NCI-H2081 treated with DMSO at 0.1 percent for 48 hours (cell line): ENCODE results near the gene ENTREP3.
"Not testable (repeated sequence)": the region's sequence is repeated elsewhere in the genome, so short reads cannot be mapped to it uniquely, and the experiment has no call there.

Experiments used
- DNase-seq: peaks from one replicate; lab custom pipeline; 2025; lab: John Stamatoyannopoulos, UW

ENTREP3 gene

GRCh38 chr1:155250633-155251449 is 4.4 kb downstream of the ENTREP3 start:
- DNase-seq: peak; percentile 84

- no peak for DNase-seq
Observed at GRCh38 chr1:155250246-155250632, 5.0 kb downstream of the ENTREP3 start.

GRCh38 chr1:155247667-155248553 is 7.4 kb downstream of the ENTREP3 start:
- DNase-seq: no peak

GRCh38 chr1:155246796-155247195 is 8.5 kb downstream of the ENTREP3 start:
- DNase-seq: not testable (repeated sequence)

- no peak for DNase-seq
Observed at GRCh38 chr1:155245163-155245524, 10.1 kb downstream of the ENTREP3 start.

- DNase-seq: peak; percentile 97
Observed at GRCh38 chr1:155244368-155245162, 10.7 kb downstream of the ENTREP3 start.

- DNase-seq: no peak
Observed at GRCh38 chr1:155242805-155243358, 12.4 kb downstream of the ENTREP3 start.

- DNase-seq: no peak
Observed at GRCh38 chr1:155241841-155242264, 13.4 kb downstream of the ENTREP3 start.

GRCh38 chr1:155241069-155241679 is 14.1 kb downstream of the ENTREP3 start:
- DNase-seq: peak; percentile 75

- no peak for DNase-seq
Observed at GRCh38 chr1:155236451-155236850, 18.8 kb downstream of the ENTREP3 start.

GRCh38 chr1:155235375-155235774 is 19.9 kb downstream of the ENTREP3 start:
- not testable (repeated sequence) for DNase-seq

- not testable (repeated sequence) for DNase-seq
Observed at GRCh38 chr1:155233502-155233901, 21.8 kb downstream of the ENTREP3 start.

GRCh38 chr1:155232001-155232978 is 23.0 kb downstream of the ENTREP3 start:
- DNase-seq: not testable (repeated sequence)

GRCh38 chr1:155231302-155231701 is 24.0 kb downstream of the ENTREP3 start:
- DNase-seq: not testable (repeated sequence)

GRCh38 chr1:155228096-155228427 is 27.2 kb downstream of the ENTREP3 start:
- DNase-seq: no peak

GRCh38 chr1:155227261-155228095 is 27.8 kb downstream of the ENTREP3 start:
- peak; percentile 100 for DNase-seq

GRCh38 chr1:155226910-155227260 is 28.4 kb downstream of the ENTREP3 start:
- DNase-seq: no peak

- peak; percentile 47 for DNase-seq
Observed at GRCh38 chr1:155226188-155226909, 28.9 kb downstream of the ENTREP3 start.

GRCh38 chr1:155225404-155225759 is 29.9 kb downstream of the ENTREP3 start:
- DNase-seq: not testable (repeated sequence)
